ENCODE results near the gene HNMT. TPM values are rescaled to one million over a fixed set of nuclear protein-coding genes. Genes with fewer than 3 reads are reported as not detected.

HNMT gene
- total RNA-seq, 1 donor from 2014 or later, result 3.2 TPM

- H3K4me1 Mint-ChIP-seq (ENCODE audit: unreplicated experiment), result no peaks in the 10 kb centered on the region
- peaks cover 2% of the 10 kb centered on the region for H3K27me3 Mint-ChIP-seq (ENCODE audit: unreplicated experiment)
- no peak for TF ChIP-seq CTCF (IDR thresholded peaks at IDR 0.05)
- no peak overlapping the region for H3K4me3 Mint-ChIP-seq (ENCODE audit: unreplicated experiment)
- no peak for DNase-seq (ENCODE audit: extremely low spot score, unreplicated experiment)
- H3K27ac Mint-ChIP-seq (ENCODE audit: unreplicated experiment), result no peak overlapping the region
- no peaks in the 10 kb centered on the region for H3K36me3 Mint-ChIP-seq (ENCODE audit: unreplicated experiment)
- H3K9me3 Mint-ChIP-seq (ENCODE audit: unreplicated experiment), result no peaks in the 10 kb centered on the region
Observed at GRCh38 chr2:138058427-138058826, 94.2 kb downstream of the HNMT start.

GRCh38 chr2:138059487-138060300 lies 95.4 kb downstream of the HNMT start:
- Mint-ChIP-seq H3K9me3 (ENCODE audit: unreplicated experiment) (no peaks in the 10 kb centered on the region), H3K27ac (ENCODE audit: unreplicated experiment) (no peak overlapping the region), H3K36me3 (ENCODE audit: unreplicated experiment) (no peaks in the 10 kb centered on the region), H3K4me3 (ENCODE audit: unreplicated experiment) (no peak overlapping the region), H3K27me3 (ENCODE audit: unreplicated experiment) (peaks cover 4% of the 10 kb centered on the region), H3K4me1 (ENCODE audit: unreplicated experiment) (no peaks in the 10 kb centered on the region)
- DNase-seq (ENCODE audit: extremely low spot score, unreplicated experiment), result no peak
- no peak for TF ChIP-seq CTCF (IDR thresholded peaks at IDR 0.05)

GRCh38 chr2:138060301-138060635 lies 96.0 kb downstream of the HNMT start:
- Mint-ChIP-seq H3K27ac (ENCODE audit: unreplicated experiment) (no peak overlapping the region), H3K9me3 (ENCODE audit: unreplicated experiment) (no peaks in the 10 kb centered on the region), H3K4me1 (ENCODE audit: unreplicated experiment) (no peaks in the 10 kb centered on the region), H3K4me3 (ENCODE audit: unreplicated experiment) (no peak overlapping the region), H3K36me3 (ENCODE audit: unreplicated experiment) (no peaks in the 10 kb centered on the region), H3K27me3 (ENCODE audit: unreplicated experiment) (peaks cover 5% of the 10 kb centered on the region)
- DNase-seq (ENCODE audit: extremely low spot score, unreplicated experiment), result no peak
- TF ChIP-seq CTCF (IDR thresholded peaks at IDR 0.05), result no peak

GRCh38 chr2:138061961-138062360 lies 97.7 kb downstream of the HNMT start:
- Mint-ChIP-seq H3K4me3 (ENCODE audit: unreplicated experiment) (no peak overlapping the region), H3K9me3 (ENCODE audit: unreplicated experiment) (no peaks in the 10 kb centered on the region), H3K27me3 (ENCODE audit: unreplicated experiment) (peaks cover 5% of the 10 kb centered on the region), H3K4me1 (ENCODE audit: unreplicated experiment) (no peaks in the 10 kb centered on the region), H3K27ac (ENCODE audit: unreplicated experiment) (no peak overlapping the region), H3K36me3 (ENCODE audit: unreplicated experiment) (no peaks in the 10 kb centered on the region)
- TF ChIP-seq CTCF (IDR thresholded peaks at IDR 0.05), result no peak
- DNase-seq (ENCODE audit: extremely low spot score, unreplicated experiment), result no peak

GRCh38 chr2:138063181-138063580 lies 98.9 kb downstream of the HNMT start:
- Mint-ChIP-seq H3K36me3 (ENCODE audit: unreplicated experiment) (no peaks in the 10 kb centered on the region), H3K9me3 (ENCODE audit: unreplicated experiment) (no peaks in the 10 kb centered on the region), H3K27ac (ENCODE audit: unreplicated experiment) (no peak overlapping the region), H3K4me1 (ENCODE audit: unreplicated experiment) (no peaks in the 10 kb centered on the region), H3K27me3 (ENCODE audit: unreplicated experiment) (peaks cover 3% of the 10 kb centered on the region), H3K4me3 (ENCODE audit: unreplicated experiment) (no peak overlapping the region)
- DNase-seq (ENCODE audit: extremely low spot score, unreplicated experiment), result no peak
- TF ChIP-seq CTCF (IDR thresholded peaks at IDR 0.05), result no peak

Measured in osteocyte (in vitro differentiated cells).